H54 (cell line): ENCODE measurements around the gene SMG1.
A peak's percentile ranks its signal among the peaks of the same experiment; 100 is the strongest.
"Not testable (repeated sequence)": the region's sequence is repeated elsewhere in the genome, so short reads cannot be mapped to it uniquely, and the experiment has no call there.

Source experiments
- DNase-seq: peaks from one replicate; pipeline ENCODE4 v3.0.0; 2011; ENCODE audit warnings: low spot score, mixed read lengths; ENCODE audit not compliant: insufficient read length
- FAIRE-seq: peaks from 3 replicates; lab custom pipeline; 2011; peaks lifted over from hg19 to GRCh38; lab: Jason Lieb, UNC
- POLR2A ChIP-seq: IDR thresholded peaks from 2 replicates; pipeline ENCODE4 v1.6.1; 2011; ENCODE audit warnings: low read depth, mild to moderate bottlenecking, low read length

The SMG1 gene

DNA sequence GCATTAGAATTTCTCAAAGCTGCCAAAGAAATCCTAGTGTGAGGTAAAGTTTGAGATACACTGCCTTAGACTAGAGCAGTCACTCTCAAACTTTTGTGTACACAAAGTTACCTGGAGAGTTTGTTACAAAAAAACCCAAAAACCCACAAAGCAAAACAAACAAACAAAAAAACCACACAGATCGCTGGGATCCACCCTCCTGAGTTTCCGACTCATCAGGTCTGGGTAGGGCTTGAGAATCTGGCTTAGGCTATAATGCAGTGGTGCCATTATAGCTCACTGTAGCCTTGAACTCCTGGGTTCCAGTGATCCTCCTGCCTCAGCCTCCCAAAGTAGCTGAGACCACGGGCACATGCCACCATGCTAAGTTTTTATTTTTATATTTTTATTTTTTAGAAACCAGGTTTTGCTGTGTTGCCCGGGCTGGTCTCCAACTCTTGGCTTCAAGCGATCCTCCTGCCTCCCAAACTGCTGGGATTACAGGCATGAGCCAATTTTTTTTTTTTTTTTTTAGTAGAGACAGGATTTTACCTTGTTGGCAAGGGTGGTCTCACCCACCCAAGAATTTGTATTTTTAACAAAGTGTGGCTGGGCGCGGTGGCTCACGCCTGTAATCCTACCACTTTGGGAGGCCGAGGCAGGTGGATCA lies 22.3 kb upstream of the SMG1 start:
- DNase-seq (no peak), FAIRE-seq (no peak)
- TF ChIP-seq POLR2A: no peak

DNA sequence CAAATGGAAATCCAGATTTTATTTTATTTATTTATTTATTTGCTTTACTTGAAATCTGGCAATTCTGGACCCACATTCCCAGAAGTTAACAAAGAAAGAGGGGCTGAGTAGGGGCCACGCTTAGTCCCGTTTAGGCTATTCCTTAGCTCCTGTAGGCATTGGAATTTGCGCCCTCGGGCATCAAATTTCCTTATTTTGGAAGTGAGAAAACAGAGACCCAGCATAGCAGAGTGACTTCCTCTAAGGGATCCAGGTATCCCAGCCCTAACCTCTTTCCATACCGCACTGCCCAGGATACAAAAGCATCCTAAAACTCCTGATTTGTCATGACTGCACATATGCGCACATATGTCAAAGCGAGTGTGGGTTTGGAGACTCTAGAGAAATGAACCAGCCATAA lies 19.0 kb upstream of the SMG1 start:
- FAIRE-seq (no peak), DNase-seq (no peak)
- TF ChIP-seq POLR2A: no peak

DNA sequence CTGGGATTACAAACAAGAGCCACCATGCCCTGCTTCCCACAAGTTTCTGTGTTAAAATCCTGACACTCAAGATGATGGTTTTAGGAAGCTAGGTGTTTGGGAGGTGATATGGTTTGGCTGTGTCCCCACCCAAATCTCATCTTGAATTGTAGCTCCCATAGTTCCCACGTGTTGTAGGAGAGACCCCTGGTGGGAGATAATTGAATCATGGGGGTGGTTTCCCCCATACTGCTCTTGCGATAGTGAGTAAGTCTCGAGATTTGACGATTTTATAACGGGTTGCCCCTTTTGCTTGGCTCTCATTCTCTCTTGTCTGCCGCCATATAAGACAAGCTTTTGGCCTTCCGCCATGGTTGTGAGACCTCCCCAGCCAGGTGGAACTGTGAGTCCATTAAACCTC lies 17.2 kb upstream of the SMG1 start:
- TF ChIP-seq POLR2A: no peak
- DNase-seq: no peak
- FAIRE-seq: no peak

DNA sequence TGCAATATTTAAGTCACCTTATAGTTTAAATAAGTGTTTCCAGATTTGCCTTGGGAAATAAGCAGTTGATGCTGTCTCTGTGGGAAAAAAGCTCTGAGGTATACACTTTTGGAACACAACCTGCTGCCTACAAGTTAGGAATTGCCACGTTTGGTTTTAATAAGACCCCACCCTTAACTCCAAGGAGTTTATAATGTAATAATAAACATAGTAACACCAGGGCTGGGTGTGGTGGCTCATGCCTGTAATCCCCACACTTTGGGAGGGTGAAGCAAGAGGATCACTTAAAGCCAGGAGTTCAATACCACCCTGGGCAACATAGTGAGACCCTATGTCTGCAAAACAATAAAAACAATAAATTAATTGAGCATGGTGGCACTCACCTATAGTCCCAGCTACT lies 15.9 kb upstream of the SMG1 start:
- TF ChIP-seq POLR2A: no peak
- no peak for FAIRE-seq
- no peak for DNase-seq

DNA sequence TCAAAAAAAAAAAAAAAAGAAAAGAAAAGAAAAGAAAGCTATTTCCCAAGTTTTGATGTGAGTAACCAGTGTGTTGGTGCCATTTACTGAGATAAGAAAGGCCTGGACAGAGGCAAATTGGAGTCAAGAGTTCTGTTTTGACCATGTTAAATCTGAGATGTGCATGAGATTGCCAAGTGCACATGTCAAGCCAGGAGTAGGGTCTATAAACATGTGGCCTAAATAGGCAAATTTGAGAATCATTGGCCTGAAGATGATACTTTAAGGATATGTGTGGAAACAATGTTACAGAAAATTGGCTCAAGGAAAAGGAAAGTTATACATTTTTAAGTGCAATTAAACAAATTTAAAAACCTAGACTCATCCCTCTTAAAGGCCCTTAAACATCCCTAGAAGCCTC lies 15.3 kb upstream of the SMG1 start:
- FAIRE-seq: no peak
- no peak for TF ChIP-seq POLR2A
- no peak for DNase-seq

DNA sequence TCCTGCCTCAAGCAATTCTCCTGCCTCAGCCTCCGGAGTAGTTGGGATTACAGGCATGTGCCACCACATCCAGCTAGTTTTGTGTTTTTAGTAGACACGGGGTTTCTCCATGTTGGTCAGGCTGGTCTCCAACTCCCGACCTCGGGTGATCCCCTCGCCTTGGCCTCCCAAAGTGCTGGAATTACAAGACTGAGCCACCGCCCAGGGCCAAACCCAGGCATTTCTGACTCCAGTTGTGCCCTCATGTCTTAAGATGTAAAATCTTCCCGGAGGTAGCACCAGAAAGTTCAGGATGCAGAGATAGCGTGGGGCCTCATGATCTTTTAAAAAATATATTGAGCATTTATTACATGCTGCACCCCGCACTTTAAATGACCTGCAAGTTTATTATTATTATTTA lies 12.8 kb upstream of the SMG1 start:
- no peak for DNase-seq
- no peak for TF ChIP-seq POLR2A
- no peak for FAIRE-seq

DNA sequence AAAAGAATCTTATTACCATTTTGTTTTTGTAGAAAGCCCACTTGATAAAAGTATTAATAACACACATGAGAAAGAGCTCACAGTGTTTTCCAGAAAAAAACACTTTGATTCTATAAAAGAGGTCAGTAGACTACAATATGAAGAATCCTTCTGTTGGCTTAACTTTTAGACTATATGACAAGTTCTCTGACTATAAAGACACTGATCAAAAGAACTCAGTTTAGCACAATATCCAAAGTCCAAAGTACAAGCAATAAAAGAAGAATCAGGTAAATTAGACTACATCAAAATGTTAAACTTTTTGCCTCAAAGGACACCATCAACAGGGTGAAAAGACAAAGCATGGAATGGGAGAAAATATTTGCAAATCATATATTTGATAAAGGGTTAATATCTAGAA lies 11.2 kb upstream of the SMG1 start:
- no peak for TF ChIP-seq POLR2A
- DNase-seq (no peak), FAIRE-seq (no peak)

DNA sequence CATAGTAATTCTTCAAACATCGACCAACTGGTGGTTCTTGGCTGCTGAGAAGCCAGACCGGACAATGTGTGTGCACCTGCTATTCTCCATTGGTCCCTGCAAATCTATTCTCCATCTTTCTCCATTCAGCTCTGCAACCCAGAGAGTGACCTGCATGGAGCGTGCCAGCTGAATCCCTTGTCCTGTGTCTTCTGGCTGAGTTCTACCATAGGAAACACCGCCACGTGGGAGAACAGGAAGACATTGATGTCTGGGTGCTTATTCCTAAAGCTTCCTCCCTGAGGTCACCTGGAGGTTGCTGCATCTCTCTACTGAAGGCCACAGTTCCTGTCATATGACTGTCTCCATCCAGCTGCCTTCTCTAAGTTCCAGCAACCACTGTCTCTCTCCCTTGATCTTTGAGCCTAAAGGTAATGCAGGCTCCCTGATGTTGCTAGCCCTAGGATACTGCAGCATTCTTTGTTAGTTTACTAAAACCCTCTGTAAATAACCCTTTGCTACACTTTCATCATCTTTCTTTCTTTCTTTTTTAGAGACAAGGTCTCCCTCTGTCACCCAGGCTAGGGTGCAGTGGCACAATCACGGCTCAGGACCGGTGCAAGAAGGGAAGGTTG lies 10.6 kb upstream of the SMG1 start:
- DNase-seq: no peak
- no peak for TF ChIP-seq POLR2A
- no peak for FAIRE-seq

DNA sequence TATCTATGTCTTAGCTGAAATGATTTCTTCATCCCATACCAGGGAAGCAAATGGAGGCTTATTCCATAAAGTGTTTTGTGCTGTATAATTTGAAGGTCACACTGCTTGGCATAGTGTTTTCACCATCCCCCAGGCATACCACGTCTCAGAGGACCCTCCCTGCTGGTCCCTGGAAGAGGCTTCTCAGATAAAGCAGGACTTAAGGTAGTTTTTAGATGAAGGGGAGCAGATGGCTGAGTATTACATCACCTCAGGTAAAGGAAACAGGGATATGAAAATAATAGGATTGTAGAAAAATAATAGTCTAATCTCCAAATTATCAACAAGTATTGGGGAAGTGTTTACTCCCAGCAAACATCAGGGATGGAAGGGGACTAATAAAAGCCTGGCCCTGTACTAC lies 7.3 kb upstream of the SMG1 start:
- TF ChIP-seq POLR2A: no peak
- no peak for FAIRE-seq
- no peak for DNase-seq

DNA sequence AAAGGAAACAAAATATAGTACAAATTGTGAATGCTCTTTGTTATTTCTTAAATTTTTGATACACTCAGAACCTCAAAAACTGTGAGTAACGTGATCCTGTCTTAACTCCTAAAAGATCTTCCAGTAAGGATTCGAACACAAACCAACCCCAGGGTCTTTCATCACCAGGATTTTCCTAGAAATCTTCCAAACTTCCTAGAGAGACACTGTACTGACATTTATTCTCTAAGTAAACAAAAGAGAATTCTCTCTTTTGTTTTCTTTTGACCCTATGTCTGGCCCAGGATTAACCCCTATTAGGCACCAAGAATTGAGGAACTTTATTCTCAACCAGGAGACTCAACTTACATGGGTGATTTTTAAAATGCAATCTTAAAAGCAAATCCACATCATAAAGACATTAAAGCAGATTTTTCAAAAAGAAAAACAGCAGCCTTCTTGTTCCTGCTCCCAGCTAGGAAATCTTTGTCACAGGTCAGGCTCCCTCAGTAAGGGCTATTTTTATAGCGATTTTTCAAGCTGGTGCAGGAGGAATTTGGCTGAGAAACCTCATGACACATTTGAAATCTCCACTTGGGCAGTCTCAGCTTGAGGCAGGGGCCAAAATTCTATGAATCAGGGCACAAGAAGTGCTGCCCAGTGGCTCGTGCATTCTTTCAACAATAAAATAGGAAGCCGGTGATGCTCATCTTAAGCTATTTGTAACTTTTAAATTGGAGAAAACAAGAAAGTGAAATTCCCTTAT lies 6.2 kb upstream of the SMG1 start:
- no peak for TF ChIP-seq POLR2A
- DNase-seq (peak; percentile 39), FAIRE-seq (peak; percentile 72)

DNA sequence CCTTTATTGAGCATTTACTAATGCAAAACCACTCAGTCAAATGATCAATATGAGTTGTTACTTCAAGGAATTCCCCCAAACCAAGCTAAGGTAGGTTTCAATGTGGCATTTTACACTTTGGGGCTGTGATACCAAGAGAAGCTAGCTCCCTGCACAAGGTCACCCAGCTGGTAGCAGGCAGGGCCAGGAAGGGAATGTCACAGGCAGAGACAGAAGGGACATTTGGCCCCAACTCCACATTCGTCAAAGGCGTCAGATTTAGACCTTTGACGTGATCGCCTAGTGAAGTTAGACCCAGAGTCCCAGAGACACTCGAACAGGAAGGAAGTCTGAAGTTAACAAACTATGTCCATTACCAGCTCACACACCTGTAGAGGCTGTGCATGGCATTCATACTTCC lies 5.5 kb upstream of the SMG1 start:
- no peak for TF ChIP-seq POLR2A
- FAIRE-seq (no peak), DNase-seq (no peak)

DNA sequence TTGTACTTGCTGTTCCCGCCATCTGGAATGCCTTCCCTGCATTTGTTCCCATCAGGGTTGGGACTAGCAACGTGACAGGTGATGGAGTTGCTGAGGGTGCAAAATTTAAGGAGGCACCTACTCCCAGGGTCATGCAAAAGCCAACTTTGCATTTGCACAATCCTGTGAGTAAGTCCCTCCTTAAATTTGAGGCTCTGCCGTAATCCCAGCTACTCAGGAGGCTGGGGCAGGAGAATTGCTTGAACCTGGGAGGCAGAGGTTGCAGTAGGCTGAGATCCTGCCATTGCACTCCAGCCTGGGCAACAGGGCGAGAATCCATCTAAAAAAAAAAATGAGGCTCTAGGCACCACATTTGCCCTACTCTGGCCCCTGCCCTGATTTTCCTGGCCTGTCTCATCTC lies 3.9 kb upstream of the SMG1 start:
- not testable (repeated sequence) for FAIRE-seq, DNase-seq

DNA sequence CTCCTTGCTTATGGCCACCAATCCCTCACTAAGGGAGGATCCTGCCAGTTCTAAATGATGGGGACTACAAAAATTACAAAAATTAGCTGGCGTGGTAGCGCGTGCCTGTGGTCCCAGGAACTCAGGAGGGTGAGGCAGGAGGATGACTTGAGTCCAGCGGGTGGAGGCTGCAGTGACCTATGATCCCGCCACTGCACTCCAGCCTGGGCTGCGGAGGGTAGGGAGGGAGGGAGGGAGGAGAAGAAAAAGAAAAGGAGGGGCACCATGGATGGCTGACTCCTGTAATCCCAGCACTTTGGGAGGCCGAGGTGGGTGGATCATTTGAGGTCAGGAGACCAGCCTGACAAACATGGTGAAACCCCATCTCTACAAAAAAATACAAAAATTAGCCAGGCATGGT lies 1.9 kb upstream of the SMG1 start:
- FAIRE-seq, DNase-seq: not testable (repeated sequence)

DNA sequence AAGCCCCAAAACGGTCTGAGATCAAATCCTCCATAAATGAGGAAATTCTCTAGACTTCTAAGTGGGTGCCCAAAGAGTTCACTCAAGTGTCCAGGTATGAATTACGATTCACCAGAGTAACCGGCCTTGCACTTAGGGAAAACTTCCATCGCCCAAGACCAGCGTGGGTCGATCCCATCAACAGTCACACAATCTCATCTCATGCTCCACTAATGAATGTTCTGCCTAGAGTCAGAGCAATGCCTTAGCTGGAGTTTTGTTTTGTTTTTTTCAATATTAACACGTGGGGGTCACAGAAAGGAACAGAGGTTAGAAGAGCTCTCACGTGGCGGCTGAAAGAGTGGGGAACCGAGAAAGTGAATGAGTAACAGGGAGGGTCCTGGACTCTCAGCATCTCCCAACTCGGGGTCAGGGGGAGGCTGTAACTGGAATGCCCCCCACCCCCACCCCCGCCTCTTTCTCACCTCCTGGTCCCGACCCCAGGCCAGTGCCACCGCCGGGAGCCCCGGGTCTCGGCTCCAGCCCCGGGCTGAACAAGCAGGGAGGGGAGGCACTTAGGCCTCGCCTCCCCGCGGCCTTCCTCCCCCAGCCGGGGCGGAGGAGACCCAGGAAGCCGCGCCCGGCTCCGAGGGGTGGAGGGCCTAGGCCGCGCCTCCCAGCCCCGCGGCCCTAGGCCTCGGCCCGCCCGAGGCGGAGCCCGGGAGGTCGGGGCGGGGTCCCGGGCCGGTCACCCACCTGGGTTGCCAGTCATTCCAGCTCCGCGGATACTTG lies 808 bp downstream of the SMG1 start:
- peak; percentile 16; the same call in 1 of the 2 replicates for TF ChIP-seq POLR2A
- not testable (repeated sequence) for DNase-seq, FAIRE-seq

DNA sequence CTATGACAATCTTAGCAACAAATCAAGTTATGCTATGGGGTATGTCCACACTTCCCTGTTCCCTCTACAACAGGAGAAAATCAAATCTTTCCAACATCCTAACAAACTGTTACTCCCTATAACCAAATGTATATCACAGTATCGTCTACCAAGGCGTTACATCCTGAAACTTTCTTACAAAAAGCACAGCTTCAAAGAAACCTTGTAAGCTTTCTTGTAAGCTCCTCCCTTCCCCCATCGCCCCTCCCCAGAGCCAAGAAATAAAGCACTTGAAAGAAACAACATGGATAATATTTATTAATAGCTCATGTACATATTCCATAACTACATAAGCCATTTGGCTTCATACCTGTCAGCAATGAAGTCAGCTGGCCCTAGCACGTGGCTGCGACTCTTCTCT lies 2.3 kb downstream of the SMG1 start:
- not testable (repeated sequence) for FAIRE-seq, DNase-seq

DNA sequence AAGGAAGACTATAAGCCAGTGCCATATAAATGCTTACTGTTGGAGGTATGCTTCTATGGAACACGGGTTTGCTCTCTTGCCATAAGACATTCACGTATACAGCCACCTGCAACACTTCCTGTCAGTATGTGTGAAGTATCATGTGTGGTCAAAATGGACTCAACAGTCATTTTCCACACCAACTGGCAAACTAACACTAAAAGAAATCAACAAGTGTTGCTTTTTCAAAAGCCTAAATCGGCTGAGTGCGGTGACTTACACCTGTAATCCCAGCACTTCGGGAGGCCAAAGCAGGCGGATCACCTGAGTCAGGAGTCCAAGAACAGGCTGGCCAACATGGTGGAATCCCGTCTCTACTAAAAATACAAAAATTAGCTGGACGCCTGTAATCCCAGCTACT lies 3.1 kb downstream of the SMG1 start:
- FAIRE-seq, DNase-seq: not testable (repeated sequence)

DNA sequence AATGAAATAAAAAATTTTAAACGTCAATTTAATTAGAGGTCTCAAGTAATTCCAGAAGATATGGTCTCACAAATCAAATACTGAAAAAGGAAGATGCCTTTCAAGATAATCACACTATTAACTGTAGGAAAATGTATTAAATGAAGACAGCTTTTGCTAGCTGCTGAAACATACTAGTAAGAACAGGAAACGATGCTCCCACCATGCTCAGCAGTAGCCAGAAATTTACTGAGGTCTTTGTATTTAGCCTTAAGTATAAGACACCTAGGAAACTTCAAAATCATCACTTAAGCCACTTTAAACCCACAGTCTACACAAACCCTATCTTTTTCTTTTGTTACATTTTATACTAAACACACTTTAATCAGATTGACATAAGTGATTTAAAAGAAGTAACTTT lies 16.6 kb downstream of the SMG1 start:
- not testable (repeated sequence) for DNase-seq, FAIRE-seq

DNA sequence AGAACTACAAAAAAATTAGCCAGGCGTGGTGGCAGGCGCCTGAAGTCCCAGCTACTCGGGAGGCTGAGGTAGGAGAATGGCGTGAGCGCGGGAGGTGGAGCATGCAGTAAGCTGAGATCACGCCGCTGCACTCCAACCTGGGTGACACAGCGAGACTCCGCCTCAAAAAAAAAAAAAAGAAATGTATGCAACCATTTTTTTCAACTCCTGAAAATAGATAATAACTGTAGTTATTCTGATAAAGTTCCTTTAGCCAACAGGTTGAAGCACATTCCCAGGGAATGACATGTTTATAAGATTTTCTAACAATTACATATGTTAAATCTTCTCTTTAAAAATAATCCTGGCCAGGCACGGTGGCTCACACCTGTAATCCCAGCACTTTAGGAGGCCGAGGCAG lies 17.5 kb downstream of the SMG1 start:
- not testable (repeated sequence) for FAIRE-seq

DNA sequence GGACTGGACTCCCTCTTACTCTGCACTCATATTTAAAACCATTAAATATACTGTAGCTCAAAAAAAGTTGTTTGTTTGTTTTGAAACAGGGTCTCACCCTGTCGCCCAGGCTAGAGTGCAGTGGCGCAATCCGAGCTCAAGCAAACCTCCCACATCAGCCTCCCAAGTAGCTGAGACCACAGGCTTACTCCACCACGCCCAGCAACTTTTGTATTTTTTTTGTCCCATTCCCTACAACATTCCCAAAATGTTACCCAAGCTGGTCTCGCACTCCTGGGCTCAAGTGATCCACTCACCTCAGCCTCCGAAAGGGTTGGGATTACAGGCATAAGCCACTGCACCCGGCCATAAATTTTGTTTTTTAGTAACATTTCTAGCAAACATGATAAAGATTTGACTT lies 23.4 kb downstream of the SMG1 start:
- DNase-seq, FAIRE-seq: not testable (repeated sequence)

More for the DNA sequence above, 17.5 kb downstream of the SMG1 start:
- DNase-seq: not testable (repeated sequence)

DNA sequence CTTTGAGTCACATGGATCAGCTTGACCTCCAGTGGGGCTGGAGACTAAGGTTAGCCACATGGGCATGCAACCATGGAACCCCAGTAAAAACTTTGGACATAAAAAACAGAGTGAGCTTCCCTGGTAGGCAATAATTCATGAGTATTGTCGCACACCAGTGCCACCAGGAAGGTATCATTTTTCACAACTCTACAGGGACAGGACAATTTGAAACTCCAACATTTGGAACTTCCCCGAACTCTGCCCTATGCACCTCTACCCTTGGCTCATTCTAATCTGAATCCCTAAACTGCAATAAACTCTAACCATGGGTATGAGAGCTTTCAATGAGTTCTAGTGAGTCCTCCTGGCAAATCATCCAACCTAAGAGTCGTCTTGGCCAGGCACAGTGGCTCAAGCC lies 24.2 kb downstream of the SMG1 start:
- not testable (repeated sequence) for DNase-seq, FAIRE-seq
